HG03196 (cell line): ENCODE measurements around the gene ITGBL1.

Experiments
- ATAC-seq: cut with Tn5 transposase; IDR thresholded peaks from one replicate; pipeline ENCODE4 v1.9.1; 2021; ENCODE audit not compliant: unreplicated experiment

Gene ITGBL1

DNA sequence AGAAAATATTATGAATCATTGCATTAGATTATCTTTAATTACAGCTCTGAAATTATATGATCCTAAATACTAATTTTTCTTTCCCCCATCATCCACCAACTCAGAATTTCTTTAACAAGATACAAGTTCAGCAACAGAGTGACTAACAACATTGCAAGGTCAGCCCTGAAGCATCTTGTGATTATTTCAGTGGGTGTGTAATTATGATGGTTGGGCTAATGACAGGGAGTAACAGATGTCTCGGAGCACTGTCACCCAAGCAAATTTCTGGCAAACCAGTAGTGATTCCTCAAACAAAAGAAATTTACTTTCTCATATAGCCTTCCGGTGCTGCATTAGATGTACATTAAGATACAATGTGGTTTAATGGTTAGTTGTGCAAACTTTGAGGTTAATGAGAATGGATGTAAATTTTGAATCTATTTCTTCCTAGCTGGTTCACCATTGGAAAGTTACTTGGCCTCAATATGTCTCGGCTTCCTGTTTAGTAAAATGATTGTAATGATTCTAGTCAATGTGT is 238.9 kb downstream of the ITGBL1 start:
- ATAC-seq = no peak

DNA sequence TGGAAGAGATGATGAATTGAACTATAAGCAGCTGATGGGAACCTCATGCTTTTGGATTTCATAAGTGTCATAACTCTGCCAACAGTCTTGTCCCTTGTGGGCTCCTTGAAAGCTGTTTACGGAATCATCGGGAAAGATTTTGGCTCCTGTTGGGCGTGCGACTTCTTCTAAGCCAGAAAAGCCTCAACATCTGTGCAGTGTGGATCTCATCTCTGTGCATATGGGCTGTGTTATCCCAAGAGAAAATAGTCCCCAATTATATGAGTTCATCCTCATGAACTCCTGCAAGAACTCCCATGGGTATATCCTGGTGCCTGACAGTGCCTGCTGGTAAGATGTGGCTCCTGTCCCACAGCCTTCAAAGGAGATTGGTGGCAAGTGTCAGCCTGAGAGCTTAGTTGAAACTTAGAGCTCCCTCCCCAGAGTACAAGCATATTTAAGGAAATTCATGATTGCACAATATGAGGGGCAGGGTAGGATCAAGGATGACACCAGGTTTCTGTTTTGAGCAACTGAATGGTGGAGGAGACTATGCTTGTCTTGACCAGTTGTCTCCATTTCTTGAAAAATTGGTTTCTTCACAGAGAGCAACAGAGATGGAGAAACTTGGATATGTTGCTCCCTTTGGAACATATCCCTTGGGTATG is 243.5 kb downstream of the ITGBL1 start:
- ATAC-seq = no peak

DNA sequence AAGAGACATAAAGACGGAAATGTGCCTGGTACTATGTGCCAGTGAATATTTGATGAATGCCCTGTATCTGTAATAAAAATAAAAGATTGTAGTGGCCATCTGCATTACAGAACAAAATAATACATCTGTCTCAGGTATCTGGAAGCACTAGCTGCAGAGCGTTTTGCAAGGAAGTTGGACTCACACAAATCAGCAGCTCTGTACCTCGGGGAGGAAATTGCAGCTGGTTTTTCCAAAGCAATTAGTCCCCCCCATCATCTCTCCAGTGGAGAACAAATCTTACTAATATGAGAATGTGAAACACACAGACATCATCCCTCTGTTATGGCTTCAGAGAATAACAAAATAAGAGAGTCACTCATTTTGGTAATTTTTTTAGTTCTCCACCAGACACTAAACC is 245.3 kb downstream of the ITGBL1 start:
- ATAC-seq = no peak

DNA sequence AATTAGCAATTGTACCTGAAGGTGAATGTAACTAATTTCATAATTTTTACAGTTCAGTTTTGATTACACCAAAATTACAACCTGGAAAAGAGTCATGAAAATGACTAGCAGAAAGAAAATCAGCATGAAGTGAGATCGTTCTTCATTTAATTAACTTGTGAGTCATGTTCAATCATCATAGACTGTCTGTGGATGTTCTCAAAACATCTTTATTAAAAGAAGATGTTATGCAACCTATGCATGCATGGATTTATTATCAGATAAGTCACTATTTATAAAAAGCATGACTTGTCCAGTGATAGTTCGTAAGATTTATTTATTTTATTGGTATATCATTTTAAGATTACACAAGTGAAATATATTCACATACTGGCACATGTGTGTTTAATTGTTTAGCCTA is 245.9 kb downstream of the ITGBL1 start:
- no peak for ATAC-seq

DNA sequence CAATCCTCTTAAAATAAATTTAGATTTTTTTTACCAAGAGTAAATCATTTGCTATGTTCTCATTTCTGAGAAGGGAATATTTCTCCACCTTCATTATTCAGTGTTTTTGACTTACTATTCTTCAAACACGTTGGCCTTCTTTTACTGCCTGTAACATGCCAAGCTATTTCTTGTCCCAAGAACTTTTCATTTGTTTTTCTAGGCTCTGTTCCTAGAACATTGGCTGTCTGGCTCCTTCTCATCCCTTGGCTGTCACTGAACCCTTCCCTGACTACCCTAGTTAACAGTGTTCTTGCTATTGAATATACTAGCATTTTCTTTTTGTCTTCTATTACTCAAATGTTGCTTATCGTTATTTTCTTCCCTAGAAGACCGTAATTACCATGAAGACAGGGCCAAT is 248.1 kb downstream of the ITGBL1 start:
- ATAC-seq = no peak

DNA sequence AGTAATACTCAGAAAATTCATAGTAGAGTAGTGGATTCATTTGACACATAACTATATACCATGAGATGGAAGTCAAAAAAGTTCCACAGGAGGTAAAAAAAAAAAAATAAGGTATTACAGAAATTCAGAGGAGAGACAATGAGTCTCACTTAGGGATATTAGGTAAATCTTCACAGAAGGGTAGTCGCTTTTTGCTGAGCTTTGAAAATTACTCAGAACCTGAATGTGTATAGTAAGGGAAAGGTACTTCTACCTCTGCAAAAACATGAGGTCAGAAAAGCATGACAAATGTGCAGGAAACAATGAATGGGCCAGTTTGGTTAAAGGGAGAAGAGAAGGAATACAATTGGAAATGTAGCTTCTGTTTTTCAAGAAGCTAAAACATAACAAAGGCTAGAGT is 250.6 kb downstream of the ITGBL1 start:
- no peak for ATAC-seq

DNA sequence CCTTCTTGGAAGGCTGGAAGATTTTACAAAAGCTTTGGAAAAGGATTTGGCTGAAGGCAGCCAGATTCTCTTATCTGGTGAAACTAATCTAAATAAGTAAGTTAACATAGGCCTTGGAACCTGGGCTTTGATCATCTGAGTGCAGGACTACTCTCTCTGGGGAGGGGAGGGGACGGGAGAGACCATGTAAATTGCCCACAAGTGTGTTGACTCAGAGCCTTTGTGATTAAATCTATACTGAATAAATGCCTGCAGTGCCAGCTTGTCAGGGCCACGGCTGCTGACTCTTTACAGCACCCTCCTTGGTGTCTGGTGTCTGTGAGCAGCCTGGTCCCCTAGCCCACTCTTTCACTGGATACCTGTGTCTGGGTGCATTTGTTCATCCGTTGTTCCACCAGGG is 251.4 kb downstream of the ITGBL1 start:
- ATAC-seq = no peak

DNA sequence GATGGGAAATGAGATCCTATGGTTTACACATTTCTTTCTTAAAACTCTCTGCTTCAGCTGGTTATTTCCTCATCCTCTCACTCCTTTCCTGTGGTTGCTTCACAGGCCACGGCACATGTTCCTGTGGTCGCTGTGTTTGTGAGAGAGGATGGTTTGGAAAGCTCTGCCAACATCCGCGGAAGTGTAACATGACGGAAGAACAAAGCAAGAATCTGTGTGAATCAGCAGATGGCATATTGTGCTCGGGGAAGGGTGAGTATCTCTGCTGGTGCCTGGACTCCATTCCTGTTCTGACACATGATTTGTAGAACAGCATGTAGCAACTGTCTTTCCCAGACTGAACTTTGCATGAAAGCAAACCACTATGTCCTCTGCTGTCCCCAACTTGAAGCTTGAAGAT is 254.2 kb downstream of the ITGBL1 start:
- peak; percentile 65 for ATAC-seq

DNA sequence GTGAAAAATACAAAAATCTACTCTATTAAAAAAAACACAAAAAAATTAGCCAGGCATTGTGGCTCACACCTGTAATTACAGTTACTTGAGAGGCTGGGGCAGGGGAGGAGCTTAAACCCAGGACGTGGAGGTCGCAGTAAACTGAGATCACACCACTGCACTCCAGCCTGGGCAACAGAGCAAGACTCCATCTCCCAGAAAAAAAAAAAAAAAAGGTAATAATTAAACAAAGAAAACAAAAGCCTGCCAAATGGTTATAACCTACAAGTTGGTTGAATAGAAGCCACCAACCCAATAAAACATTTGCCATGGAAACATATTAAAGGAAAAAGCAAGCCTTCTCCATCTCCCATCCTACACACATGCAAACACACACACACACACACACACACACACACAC is 255.2 kb downstream of the ITGBL1 start:
- ATAC-seq = no peak

DNA sequence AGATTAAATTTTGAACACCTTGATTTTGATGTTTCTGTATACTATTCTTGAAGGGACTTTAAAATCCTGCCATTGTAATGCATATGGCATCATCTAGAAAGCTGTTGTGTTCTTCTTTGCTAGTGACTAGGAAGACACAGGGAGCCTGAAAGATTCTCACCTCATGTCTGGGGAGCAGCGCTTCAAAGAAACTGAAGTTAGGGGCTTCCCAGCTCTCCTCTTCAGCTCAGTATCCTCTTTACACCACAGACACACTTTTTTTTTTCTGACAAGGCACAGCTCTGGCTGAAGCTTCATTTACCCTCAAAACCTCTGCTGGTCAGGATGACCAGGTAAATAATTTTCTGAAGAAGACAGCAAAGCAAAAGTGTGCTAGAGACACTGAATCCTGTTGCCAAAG is 255.6 kb downstream of the ITGBL1 start:
- no peak for ATAC-seq

DNA sequence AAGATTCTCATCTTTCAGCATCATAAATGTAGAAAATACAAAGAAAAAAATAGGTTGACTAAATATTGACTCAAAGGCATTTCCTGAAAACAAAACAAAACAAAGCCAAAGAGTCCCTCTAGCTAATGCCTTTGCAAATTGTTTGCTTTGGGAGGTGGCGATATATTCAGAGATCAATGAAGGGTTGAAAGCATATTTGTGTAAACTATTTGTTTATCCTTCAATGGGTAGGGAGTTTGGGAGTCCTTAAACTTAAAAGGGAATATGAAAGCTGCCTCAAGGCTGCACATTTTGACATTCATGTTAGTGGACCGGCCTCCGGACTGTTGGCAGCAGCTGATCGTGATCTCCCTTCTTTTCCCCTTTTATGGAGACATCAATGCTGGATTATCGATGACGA is 257.5 kb downstream of the ITGBL1 start:
- no peak for ATAC-seq

DNA sequence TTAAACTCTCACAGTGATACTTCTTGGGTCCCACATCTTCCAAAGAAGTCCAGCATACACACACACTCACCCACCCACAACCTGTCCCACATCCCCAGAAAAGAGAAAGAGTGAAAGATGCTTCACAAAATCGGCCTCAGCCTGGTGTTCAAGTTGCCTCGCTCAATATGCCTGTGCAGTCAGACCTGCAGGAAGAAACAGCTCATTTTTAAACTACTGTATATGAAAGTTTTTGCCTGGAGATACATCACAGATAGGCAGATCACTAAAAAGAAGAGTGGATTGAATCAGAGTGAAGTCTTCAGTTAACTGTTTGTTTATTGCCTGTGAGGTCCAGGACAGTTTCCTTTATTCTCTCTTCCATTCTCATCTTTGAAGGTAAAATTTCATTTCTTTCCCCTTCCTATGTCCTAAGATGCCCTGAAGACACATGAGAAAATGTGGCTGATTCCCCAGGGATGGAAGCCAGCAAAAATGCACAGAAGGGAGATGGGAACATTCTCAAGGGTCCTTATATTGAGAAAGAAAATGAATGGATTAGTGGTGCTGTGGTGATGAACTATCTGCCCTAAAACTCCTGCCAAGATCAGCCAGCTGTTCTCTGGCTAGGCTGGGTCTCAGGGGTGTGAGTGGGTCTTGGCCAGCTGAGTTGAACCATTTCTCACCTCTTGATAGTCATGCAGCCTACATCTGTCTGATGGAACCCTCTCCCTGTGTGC is 259.0 kb downstream of the ITGBL1 start:
- no peak for ATAC-seq

DNA sequence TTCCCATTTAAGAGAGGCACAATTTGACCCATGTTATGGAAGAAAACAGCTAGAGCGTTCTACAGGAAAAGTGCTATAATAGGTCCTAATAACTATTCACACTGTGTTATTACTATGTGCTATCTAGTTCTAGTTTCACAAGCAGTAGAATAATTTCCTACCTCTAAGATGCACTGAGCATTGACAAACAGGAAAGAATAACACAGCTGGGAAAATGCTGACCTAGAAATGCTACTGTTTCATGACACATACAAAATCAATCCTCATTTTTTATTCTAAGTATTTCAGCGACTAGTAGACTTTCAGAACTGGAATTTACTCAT is 259.5 kb downstream of the ITGBL1 start:
- no peak for ATAC-seq

DNA sequence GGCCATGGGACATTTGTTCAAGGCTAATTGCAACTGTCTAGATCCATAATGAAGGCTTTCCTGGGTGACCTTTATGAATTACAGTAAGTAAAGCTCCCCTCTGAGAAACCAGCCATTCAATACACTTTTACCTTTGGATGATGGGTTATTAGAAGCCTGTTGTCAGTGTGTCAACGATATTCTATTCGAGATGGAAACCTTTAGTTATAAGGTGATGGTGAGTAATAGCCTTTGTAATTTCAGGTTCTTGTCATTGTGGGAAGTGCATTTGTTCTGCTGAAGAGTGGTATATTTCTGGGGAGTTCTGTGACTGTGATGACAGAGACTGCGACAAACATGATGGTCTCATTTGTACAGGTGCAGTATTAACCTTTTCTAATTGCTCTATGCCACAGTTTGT is 261.7 kb downstream of the ITGBL1 start:
- no peak for ATAC-seq

DNA sequence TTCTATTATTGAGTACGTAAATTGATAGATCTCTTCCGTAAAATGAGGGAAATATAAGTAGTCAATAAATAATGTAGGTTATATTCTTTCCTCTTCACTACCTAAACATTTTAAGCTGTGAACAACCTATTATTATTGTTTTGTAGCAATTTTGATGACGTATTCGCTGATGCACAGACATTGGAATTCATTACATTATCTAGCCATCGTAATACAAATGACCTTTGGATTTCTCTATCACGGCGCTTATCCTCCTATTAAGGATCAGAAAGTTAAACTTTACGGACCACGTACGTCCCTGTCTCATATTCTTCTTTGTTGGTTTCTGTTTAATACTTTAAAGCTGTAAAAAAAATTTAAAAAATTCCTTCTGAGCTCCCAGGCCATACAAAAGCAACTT is 264.9 kb downstream of the ITGBL1 start:
- ATAC-seq = no peak

DNA sequence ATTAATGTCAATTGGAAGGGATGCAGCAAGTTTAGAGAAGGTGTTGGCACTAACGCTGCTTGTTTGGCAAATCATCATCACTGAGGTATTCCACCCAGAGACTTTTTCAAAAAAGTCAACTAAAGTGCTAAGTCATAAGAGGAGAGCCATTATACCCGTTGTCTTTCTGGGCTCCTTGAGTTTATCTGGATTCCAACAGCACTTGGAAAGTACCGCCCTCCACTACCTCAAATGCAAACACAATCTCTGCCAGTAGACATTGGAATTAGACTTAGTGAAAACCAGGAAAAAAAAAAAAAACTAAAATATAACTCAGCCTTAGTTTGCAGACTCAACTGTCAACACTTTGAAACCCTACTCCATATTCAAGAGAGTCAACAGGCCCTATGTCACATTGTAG is 266.0 kb downstream of the ITGBL1 start:
- ATAC-seq = no peak

DNA sequence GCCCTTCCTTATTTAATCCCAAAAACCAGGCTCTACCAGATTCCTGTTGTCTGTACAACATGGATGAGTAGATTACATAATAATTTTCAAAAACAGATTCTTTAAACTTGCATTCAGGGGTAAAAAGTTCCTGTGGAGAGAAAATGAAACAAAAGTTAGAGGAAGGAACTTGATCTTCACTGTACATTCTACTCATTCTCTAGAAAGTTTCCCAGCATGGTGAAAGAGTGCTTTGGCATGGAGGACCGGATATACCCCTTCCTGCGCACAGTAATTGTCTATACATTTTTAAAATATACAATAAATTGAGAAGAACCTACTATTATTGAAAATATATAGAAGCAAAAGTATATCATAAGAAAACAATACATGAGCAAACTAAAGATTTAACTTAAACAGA is 274.2 kb downstream of the ITGBL1 start:
- no peak for ATAC-seq

DNA sequence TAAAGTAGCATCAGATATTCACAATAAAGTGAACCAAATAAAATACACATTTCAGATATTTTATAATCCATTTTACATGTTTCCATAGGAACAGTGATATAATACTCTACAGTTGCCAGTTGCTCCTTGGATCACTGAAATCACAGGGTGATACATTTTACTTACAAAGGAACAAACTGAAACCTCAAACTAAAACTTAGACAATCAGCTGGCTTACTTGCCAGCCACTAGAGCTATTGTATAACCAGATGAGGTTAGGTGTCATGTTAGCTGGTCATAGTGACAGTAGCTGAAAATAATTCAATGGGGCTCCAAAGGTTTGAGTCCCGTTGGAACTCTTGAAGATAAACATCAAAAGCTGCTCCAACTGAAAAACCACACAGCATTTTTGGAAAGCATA is 274.6 kb downstream of the ITGBL1 start:
- no peak for ATAC-seq

DNA sequence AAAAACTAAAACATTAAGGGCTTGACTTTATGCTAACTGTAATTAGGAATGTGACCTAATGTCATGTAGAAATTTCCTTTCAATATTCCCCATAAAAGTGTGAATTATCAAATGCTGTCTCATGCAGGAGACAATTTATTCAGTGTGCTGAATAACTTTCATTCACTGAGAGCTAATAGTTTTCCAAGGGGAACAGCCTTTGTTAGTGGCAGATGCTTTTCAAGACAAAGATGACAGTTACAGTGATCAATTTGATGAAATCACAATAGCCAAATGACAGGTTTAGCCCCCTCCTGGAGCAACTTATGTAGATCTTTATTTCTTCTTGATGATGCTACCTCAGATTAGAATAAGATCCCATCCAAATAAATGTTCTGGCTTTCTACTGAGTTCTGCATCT is 275.5 kb downstream of the ITGBL1 start:
- no peak for ATAC-seq

DNA sequence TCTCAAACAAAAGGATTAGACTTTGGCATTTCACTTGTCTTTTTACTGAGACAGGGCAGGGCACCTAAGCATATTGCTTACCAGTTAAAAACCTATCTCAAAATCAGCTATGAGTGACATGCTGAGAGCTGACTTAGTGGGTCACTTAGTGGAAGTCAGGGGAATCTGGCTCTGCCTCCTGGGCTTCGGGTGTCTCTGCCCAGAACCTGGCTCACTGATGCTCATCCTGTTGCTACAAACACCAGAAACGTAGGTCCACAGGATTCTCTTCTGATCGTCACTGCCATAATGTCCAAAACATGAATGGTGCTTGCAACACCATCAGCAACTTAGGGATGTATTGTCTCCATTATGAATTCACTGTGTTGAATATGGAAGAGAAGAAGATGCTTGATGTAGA is 276.1 kb downstream of the ITGBL1 start:
- no peak for ATAC-seq

DNA sequence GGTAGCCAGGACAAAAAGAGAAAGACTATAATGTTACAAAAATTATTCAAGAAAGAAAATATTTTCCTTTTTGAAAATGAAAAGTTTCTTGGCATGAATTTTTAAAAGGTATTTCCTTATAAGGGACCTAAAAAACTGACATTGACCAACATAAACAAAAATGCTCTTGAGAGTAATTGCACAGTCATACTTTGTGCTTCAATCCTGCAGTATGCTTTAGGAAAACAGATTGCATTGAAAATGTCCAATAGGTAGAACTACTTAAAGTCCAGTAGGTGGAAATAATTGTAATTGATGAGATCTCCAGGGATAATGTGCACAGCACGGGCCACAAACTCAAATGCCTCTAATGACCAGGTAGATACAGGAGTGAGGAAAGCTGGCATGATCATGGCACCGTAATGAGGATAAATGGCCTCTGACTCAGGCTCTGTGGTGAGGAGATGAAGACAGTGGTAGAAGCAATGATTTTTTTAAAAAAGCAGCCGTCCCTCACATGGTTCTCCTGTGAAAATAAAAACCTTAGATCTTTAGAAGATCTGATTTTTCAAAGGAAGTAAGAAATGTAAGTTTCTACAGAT is 278.0 kb downstream of the ITGBL1 start:
- no peak for ATAC-seq

DNA sequence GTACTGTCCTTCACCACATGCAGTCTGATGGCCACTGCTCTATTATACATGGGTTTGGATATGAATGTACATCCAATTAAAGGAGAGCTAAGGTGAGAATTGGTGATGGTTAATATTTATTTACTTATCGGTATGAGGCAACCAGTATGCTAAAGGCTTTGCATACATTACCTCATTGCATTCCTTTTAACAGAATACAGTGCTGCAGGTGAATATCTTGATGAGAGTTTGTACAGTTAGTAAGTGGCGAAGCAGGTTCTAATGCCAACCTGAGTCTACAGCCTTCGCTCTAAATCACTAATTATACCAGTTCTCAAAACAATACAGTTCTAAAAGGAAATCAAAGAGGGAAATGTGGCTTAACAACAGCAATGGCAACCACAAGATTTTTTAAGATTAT is 284.1 kb downstream of the ITGBL1 start:
- no peak for ATAC-seq

DNA sequence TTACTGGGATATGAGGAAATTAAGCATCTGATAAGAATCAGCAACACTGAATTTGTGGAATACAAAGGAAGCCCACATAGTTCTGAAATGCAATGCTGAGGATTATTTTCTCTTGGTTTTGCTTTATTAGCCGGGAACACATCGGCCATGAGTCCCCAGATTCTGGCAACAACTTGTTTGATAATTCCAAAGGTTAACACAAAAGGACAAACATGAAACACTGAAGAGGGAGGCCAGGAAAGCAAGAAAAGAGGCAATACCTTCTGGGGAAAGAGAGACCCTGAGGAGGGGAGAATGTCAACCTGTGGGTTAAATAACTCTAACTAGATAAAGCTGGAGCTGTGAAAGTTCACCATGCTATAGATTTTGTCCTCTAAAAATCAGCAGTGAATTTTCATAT is 285.9 kb downstream of the ITGBL1 start:
- ATAC-seq = no peak
